HepG2 (cell line): ENCODE measurements around the gene GPR15. TPM values are rescaled to one million over a fixed set of nuclear protein-coding genes. Genes with fewer than 3 reads are reported as not detected.

ENCODE experiments used
- ADNP ChIP-seq: sonication (generic); formaldehyde crosslinking; IDR thresholded peaks from 2 replicates; pipeline ENCODE4 v1.4.0; 2020; ENCODE audit warnings: missing genetic modification reagents
- ATF7 ChIP-seq, 2 experiments: fragments of 450-650 bp in 1 of 2; sonication (generic) in 1 of 2; formaldehyde crosslinking in 1 of 2; IDR thresholded peaks; 2 replicates each; pipeline versions ENCODE4 v1.4.0 to v1.6.1; 2016 to 2020; ENCODE audit warnings: antibody characterized with exemption in 1 of 2, mild to moderate bottlenecking in 1 of 2, missing genetic modification reagents in 1 of 2
- FOXO1 ChIP-seq: sonication (generic); formaldehyde crosslinking; IDR thresholded peaks from 2 replicates; pipeline ENCODE4 v1.4.0; 2020; ENCODE audit warnings: missing genetic modification reagents
- MED1 ChIP-seq: sonication (generic); formaldehyde crosslinking; IDR thresholded peaks from 2 replicates; pipeline ENCODE4 v1.4.0; 2020; ENCODE audit warnings: missing genetic modification reagents
- NFYC ChIP-seq: IDR thresholded peaks from 2 replicates; pipeline ENCODE4 v1.6.1; 2016; ENCODE audit warnings: missing genetic modification reagents, missing compliant biosample characterization
- NR2F6 ChIP-seq, 2 experiments: IDR thresholded peaks; 2 replicates each; pipeline ENCODE4 v1.6.1; 2016; ENCODE audit warnings: antibody characterized with exemption in 1 of 2, mild to moderate bottlenecking in 1 of 2
- THAP11 ChIP-seq: IDR thresholded peaks from 2 replicates; pipeline ENCODE4 v1.6.1; 2016; ENCODE audit warnings: missing biosample characterization, missing genetic modification reagents
- ZFP36 ChIP-seq: fragments of 150-350 bp; IDR thresholded peaks from 2 replicates; pipeline ENCODE4 v1.6.1; 2018; ENCODE audit warnings: borderline replicate concordance, low read length, low read depth; ENCODE audit not compliant: partially characterized antibody
- ZFYVE20 ChIP-seq: sonication (generic); formaldehyde crosslinking; IDR thresholded peaks from 2 replicates; pipeline ENCODE4 v1.8.0; 2023; ENCODE audit warnings: low read depth, mild to moderate bottlenecking, moderate library complexity, missing genetic modification reagents, borderline replicate concordance
- ZNF431 ChIP-seq: sonication (generic); formaldehyde crosslinking; IDR thresholded peaks from 2 replicates; pipeline ENCODE4 v1.9.0; 2022; ENCODE audit warnings: missing genetic modification reagents, low read depth, mild to moderate bottlenecking, borderline replicate concordance
- ZNF558 ChIP-seq: sonication (generic); formaldehyde crosslinking; IDR thresholded peaks from 2 replicates; pipeline ENCODE4 v1.9.0; 2022; ENCODE audit warnings: mild to moderate bottlenecking, missing genetic modification reagents, borderline replicate concordance
- ZNF720 ChIP-seq: sonication (generic); formaldehyde crosslinking; IDR thresholded peaks from 2 replicates; pipeline ENCODE4 v1.4.0; 2020; ENCODE audit warnings: missing genetic modification reagents
- ZNF772 ChIP-seq: sonication (generic); formaldehyde crosslinking; IDR thresholded peaks from 2 replicates; pipeline ENCODE4 v1.5.0; 2020; ENCODE audit warnings: mild to moderate bottlenecking, missing genetic modification reagents
- polyA plus RNA-seq, 8 experiments: library from polyadenylated mRNA; depleted of rRNA in 3 of 8; stranded (reverse) in 7 of 8; unstranded in 1 of 8; fragments of >200 nt; fragmentation: Illumina TruSeq in 4 of 8; extraction: Trizol in 4 of 8; gene quantifications; 2 replicates each; pipeline versions ENCODE4 v1.2.1 to v1.2.3, GENCODE V29; 2011 to 2016; ENCODE audit warnings: low read depth in 4 of 8, missing spikeins in 1 of 8, mixed read lengths in 1 of 8; ENCODE audit not compliant: insufficient read depth in 1 of 8
- total RNA-seq, 5 experiments: library from RNA; depleted of rRNA; stranded (reverse); fragments of >200 nt; fragmentation: Illumina TruSeq; extraction: Trizol; gene quantifications; 2 replicates each; pipeline ENCODE4 v1.2.3, GENCODE V29; 2016; ENCODE audit warnings: low read depth in 1 of 5
- TF ChIP-seq, protein P1 (sequence below): sonication (generic); formaldehyde crosslinking; conservative IDR thresholded peaks from 2 replicates; pipeline ENCODE4 v1.4.0; 2020; ENCODE audit warnings: mild to moderate bottlenecking, missing genetic modification reagents, moderate library complexity
- TF ChIP-seq, protein P2 (sequence below): sonication (generic); formaldehyde crosslinking; IDR thresholded peaks from 2 replicates; pipeline ENCODE4 v1.4.0; 2020; ENCODE audit warnings: mild to moderate bottlenecking, missing genetic modification reagents
- TF ChIP-seq, protein P3 (sequence below): sonication (generic); formaldehyde crosslinking; IDR thresholded peaks from 2 replicates; pipeline ENCODE4 v1.4.0; 2020; ENCODE audit warnings: mild to moderate bottlenecking, missing genetic modification reagents
- TF ChIP-seq, protein P4 (sequence below): sonication (generic); formaldehyde crosslinking; IDR thresholded peaks from 2 replicates; pipeline ENCODE4 v1.4.0; 2020; ENCODE audit warnings: missing genetic modification reagents, mild to moderate bottlenecking, borderline replicate concordance
- TF ChIP-seq, protein P5 (sequence below): sonication (generic); formaldehyde crosslinking; IDR thresholded peaks from 2 replicates; pipeline ENCODE4 v1.4.0; 2020; ENCODE audit warnings: missing genetic modification reagents

Gene GPR15
- total and polyA plus RNA-seq, 2 of the 13 experiments (the other 11 are each of a cell fraction or from before 2014, with no cell fraction given), result not detected

DNA sequence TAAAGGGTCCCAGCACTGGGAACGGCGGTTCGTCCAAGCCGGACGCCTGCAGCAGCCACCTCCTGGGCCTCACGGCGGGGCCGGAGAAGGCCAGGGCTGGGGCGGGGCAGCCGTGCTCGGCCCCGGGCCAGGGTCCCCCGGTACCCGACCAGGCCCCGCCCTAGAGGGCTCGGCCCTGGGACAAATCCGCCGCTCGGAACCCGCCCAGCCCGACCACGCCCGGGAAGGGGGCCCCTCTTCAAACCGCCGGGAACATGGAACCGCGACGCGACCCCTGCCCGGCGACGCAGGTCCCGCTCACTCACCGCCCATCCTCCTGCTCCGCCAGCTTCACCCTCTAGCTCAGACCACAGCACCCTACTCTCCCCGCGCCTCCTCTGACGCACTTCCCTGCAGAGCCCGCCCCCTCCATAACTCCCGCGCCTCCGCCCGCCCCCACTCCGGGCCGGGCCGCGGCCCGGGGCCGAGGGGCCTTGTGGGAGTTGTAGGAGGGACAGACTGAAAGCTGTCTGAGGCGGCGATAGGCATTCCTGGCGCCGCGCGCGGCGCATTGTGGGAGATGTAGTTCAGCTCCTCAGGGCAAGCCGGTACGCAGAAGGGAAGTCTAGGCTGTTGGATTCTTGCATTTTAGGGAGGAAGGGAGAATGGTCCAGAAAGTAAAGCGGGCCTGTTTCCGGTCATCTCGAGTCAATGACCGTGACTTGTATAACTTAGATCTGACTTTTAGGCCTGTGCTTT is 9.1 kb upstream of the GPR15 start, which contains the start of gene CLDND1 (continued):
- TF ChIP-seq, protein P1, sequence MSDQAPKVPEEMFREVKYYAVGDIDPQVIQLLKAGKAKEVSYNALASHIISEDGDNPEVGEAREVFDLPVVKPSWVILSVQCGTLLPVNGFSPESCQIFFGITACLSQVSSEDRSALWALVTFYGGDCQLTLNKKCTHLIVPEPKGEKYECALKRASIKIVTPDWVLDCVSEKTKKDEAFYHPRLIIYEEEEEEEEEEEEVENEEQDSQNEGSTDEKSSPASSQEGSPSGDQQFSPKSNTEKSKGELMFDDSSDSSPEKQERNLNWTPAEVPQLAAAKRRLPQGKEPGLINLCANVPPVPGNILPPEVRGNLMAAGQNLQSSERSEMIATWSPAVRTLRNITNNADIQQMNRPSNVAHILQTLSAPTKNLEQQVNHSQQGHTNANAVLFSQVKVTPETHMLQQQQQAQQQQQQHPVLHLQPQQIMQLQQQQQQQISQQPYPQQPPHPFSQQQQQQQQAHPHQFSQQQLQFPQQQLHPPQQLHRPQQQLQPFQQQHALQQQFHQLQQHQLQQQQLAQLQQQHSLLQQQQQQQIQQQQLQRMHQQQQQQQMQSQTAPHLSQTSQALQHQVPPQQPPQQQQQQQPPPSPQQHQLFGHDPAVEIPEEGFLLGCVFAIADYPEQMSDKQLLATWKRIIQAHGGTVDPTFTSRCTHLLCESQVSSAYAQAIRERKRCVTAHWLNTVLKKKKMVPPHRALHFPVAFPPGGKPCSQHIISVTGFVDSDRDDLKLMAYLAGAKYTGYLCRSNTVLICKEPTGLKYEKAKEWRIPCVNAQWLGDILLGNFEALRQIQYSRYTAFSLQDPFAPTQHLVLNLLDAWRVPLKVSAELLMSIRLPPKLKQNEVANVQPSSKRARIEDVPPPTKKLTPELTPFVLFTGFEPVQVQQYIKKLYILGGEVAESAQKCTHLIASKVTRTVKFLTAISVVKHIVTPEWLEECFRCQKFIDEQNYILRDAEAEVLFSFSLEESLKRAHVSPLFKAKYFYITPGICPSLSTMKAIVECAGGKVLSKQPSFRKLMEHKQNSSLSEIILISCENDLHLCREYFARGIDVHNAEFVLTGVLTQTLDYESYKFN, result peak; percentile 27; the same call in 1 of the 2 replicates
- TF ChIP-seq FOXO1 (peak; percentile 23; the same call in 1 of the 2 replicates), THAP11 (CRISPR knock-in tag) (peak; percentile 98), ZNF772 (CRISPR knock-in tag) (no peak; the same call in 1 of the 2 replicates), NR2F6 (IDR thresholded peaks at IDR 0.05) (no peak), NR2F6 (CRISPR knock-in tag; IDR thresholded peaks at IDR 0.05) (no peak), ZNF720 (CRISPR knock-in tag) (no peak), ZFP36 (no peak), ATF7 (IDR thresholded peaks at IDR 0.05) (no peak), ATF7 (CRISPR knock-in tag; IDR thresholded peaks at IDR 0.05) (no peak), NFYC (CRISPR knock-in tag) (peak; percentile 63), ADNP (CRISPR knock-in tag) (no peak), ZNF558 (CRISPR knock-in tag) (no peak), MED1 (CRISPR knock-in tag) (peak; percentile 36; the same call in 1 of the 2 replicates), ZNF431 (CRISPR knock-in tag) (0 out of 2 replicates have a peak, but pooled peaks have one; percentile 26), ZFYVE20 (CRISPR knock-in tag) (no peak)
- TF ChIP-seq, protein P2, sequence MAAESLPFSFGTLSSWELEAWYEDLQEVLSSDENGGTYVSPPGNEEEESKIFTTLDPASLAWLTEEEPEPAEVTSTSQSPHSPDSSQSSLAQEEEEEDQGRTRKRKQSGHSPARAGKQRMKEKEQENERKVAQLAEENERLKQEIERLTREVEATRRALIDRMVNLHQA (CRISPR knock-in tag), result no peak
- TF ChIP-seq, protein P3, sequence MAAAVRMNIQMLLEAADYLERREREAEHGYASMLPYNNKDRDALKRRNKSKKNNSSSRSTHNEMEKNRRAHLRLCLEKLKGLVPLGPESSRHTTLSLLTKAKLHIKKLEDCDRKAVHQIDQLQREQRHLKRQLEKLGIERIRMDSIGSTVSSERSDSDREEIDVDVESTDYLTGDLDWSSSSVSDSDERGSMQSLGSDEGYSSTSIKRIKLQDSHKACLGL, result 0 out of 2 replicates have a peak, but pooled peaks have one; percentile 47
- TF ChIP-seq, protein P4, sequence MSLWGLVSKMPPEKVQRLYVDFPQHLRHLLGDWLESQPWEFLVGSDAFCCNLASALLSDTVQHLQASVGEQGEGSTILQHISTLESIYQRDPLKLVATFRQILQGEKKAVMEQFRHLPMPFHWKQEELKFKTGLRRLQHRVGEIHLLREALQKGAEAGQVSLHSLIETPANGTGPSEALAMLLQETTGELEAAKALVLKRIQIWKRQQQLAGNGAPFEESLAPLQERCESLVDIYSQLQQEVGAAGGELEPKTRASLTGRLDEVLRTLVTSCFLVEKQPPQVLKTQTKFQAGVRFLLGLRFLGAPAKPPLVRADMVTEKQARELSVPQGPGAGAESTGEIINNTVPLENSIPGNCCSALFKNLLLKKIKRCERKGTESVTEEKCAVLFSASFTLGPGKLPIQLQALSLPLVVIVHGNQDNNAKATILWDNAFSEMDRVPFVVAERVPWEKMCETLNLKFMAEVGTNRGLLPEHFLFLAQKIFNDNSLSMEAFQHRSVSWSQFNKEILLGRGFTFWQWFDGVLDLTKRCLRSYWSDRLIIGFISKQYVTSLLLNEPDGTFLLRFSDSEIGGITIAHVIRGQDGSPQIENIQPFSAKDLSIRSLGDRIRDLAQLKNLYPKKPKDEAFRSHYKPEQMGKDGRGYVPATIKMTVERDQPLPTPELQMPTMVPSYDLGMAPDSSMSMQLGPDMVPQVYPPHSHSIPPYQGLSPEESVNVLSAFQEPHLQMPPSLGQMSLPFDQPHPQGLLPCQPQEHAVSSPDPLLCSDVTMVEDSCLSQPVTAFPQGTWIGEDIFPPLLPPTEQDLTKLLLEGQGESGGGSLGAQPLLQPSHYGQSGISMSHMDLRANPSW (CRISPR knock-in tag), result peak; percentile 29; the same call in 1 of the 2 replicates
- TF ChIP-seq, protein P5, sequence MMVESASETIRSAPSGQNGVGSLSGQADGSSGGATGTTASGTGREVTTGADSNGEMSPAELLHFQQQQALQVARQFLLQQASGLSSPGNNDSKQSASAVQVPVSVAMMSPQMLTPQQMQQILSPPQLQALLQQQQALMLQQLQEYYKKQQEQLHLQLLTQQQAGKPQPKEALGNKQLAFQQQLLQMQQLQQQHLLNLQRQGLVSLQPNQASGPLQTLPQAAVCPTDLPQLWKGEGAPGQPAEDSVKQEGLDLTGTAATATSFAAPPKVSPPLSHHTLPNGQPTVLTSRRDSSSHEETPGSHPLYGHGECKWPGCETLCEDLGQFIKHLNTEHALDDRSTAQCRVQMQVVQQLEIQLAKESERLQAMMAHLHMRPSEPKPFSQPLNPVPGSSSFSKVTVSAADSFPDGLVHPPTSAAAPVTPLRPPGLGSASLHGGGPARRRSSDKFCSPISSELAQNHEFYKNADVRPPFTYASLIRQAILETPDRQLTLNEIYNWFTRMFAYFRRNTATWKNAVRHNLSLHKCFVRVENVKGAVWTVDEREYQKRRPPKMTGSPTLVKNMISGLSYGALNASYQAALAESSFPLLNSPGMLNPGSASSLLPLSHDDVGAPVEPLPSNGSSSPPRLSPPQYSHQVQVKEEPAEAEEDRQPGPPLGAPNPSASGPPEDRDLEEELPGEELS (CRISPR knock-in tag), result peak; percentile 33; the same call in 1 of the 2 replicates
